Kidney glomerular epithelial cell (primary cell): ENCODE results near the gene GUCY1A1.

Experiments used
- DNase-seq: peaks from one replicate; lab custom pipeline; 2025; lab: John Stamatoyannopoulos, UW

GUCY1A1 gene

DNA sequence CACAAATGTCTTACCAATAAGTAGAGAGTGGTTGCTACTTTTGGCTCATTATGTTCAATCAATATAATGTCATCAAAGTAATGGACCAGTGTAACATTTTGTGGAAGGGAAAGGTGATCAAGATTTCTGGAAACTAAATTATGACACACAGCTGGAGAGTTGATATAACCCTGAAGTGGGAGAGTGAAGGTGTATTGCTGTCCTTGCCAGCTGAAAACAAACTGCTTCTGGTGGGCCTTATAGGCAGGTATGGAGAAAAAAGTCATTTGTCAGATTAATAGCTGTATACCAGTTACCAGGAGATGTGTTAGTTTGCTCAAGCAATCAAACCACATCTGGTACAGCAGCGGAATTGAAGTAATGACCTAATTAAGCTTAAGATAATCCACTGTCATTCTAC is 74.9 kb downstream of the GUCY1A1 start:
- DNase-seq, result no peak

DNA sequence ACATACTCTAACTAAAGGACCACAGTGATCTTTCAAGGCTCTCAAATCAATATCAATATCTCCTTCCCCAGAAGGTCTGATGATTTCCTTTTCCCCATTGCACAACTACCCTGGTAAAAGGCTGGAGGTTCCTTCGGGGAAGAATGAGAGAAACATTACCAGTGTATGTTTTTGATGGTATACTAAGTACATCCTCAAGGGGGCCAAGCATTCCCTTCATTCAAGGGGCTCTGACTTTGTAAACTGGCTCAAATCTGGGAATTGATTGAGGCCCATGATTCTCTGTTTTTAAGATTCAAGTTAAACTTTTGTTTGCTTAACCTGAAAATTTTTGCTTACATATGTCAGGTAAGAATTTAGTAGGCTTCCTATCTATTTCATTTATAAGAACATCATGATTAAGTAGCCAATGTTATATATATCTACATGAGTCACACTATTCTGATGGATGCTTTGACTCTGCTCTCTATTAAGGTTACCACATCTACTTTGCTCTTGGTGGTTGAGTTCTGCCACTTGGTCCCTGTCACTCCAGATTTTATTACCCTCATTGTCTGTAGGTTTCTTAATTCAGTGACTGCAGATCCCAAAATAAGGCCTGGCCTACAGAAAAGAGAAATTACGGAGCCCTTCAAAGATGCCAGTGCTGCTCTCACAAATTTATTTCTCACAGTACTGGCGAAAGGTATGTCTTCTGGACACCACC is 75.8 kb downstream of the GUCY1A1 start:
- no peak for DNase-seq

DNA sequence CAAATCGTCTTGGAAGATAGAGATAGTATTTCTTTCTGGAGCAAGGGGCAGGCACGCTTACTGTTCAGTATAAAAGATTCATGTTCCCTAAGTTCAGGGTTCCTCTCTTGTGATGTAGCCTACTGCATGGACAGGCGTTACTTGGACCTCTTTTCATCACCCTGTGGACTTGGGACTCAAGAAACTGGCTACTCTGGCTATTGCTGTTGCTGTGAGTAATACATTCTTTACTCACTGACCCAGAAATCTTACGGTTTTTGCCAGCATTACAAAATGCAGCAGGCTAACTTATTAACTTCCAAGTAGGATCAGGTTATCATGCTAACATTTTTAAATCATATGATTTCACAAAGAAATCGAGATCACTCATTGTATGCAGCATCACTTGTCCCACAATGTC is 79.3 kb downstream of the GUCY1A1 start:
- peak; percentile 83 for DNase-seq

- DNase-seq, result no peak
Measured at GRCh38 chr4:155748039-155748438, 81.4 kb downstream of the GUCY1A1 start.

- DNase-seq, result no peak
Measured at GRCh38 chr4:155749041-155749440, 82.4 kb downstream of the GUCY1A1 start.

DNA sequence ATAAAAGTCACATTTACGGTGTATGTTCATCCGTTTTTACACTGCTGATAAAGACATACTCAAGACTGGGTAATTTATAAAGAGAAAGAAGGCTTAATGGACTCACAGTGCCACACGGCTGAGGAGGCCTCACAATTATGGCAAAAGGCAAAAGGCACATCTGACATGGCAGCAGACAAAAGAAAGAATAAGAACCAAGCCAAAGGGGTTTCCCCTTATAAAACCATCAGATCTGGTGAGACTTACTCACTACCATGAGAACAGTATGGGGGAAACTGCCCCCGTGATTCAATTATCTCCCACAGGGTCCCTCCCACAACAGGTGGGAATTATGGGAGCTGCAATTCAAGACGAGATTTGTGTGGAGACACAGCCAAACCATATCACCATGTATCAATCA is 84.9 kb downstream of the GUCY1A1 start:
- no peak for DNase-seq

DNA sequence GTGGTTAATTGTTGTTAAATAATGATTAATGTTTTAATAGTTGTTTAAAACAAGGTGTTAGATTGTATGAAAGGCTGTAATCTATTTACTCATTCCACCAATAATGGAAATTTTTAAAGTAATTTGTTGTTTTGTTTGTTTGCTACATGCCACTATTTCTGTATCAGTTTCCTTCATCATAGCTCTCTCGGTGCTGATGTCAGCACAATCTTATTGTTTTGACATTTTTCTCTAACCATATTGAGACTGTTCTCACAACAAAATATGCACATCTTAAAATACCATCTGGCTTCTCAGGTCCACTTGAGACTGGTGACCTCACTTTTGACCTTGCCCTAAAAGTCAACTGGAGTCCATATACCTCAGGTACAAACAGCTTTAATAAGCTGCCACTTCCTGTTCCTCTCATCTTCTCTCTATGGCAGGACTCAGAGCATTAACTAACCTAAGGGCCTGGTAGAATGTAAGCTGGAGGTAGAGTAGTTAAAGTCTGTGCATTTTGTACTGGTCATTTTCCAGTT is 91.2 kb downstream of the GUCY1A1 start:
- no peak for DNase-seq

GRCh38 chr4:155758481-155759371 is 92.1 kb downstream of the GUCY1A1 start, which contains the start of gene GUCY1B1:
Gene GUCY1B1 (plus strand): TSS chr4:155759021. CDS start chr4:155759141, 120 bp downstream.
- DNase-seq, result peak; percentile 95

- DNase-seq, result peak; percentile 24
Measured at GRCh38 chr4:155759372-155760252, 93.0 kb downstream of the GUCY1A1 start.

DNA sequence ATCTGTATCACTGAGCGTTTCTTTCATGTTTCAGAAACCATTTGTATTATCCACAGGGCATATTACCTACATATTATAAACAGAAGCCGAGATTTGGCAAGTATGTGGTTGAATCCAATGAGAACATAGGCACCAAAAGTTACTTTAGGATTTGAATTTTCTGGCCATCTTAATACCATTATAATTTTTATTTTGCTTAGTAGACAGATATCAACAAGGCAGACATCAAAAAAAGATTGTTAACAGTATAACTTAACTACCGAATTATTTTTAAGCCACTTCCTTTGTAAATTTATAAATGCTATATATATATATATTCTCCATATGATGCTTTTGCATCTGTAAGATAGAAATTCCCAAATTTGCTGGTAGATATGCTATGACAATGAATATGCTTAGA is 94.4 kb downstream of the GUCY1A1 start:
- DNase-seq, result no peak

GRCh38 chr4:155761916-155762315 is 95.3 kb downstream of the GUCY1A1 start:
- DNase-seq, result peak; percentile 91

- DNase-seq, result peak; percentile 68
Measured at GRCh38 chr4:155762334-155762733, 95.7 kb downstream of the GUCY1A1 start.

GRCh38 chr4:155763551-155763950 is 96.9 kb downstream of the GUCY1A1 start:
- DNase-seq, result no peak

DNA sequence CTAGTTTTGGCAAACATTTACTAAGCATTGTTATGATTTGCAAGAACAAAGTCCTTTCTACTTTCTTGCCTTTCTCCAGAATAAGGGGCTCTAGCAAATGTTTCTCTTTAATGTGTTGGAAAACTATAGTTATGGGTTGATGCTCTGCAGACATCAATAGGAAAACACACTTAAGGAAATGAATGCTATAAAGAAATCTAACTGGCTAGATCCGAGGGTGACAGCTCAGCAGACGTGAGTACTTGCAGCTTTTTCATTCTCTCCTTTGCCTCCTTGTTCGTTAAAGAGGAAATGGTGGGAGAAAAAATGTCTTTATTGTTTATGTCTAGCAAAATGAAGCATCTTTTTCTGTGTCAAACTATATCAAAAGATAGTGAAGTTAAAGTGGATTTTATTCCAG is 98.5 kb downstream of the GUCY1A1 start:
- DNase-seq, result no peak

DNA sequence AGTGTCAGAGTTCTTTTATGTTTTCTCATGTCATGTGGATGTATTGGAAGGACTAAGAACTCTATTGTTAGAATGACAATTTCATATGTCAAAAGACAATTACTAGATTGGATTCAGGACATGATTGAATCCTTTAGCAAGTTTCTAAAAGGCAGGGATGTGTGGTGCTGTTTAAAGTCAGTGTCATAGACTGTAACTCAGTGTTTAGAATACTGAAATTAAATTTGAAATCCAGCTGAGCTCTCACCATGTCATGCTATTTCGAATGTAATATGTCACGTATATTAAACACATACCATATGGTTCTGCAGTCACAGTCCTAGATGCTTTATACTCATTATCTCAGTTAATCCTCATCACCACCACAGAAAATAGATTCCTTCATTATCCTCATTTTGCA is 100.0 kb downstream of the GUCY1A1 start:
- DNase-seq, result no peak

DNA sequence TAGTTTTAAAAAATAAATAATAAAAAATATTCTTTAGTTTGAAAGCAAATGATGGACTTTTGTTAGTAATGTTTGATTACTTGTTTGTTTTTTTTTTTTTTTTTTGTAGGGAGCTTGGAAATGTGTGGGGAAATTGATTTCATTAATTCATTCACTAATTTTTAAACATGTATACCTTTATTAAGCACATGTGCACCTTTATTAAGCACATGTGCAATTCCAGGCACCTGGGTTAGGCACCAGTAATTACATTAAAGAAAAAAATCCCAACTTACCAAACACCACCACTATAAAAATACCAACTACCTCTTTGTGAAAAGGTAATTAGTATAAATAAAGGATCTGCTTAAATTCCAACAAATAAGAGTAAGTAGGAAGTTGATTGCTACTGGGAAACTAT is 101.7 kb downstream of the GUCY1A1 start:
- no peak for DNase-seq

GRCh38 chr4:155769090-155769489 is 102.4 kb downstream of the GUCY1A1 start:
- DNase-seq, result no peak

- DNase-seq, result no peak
Measured at GRCh38 chr4:155772459-155773195, 106.0 kb downstream of the GUCY1A1 start.

DNA sequence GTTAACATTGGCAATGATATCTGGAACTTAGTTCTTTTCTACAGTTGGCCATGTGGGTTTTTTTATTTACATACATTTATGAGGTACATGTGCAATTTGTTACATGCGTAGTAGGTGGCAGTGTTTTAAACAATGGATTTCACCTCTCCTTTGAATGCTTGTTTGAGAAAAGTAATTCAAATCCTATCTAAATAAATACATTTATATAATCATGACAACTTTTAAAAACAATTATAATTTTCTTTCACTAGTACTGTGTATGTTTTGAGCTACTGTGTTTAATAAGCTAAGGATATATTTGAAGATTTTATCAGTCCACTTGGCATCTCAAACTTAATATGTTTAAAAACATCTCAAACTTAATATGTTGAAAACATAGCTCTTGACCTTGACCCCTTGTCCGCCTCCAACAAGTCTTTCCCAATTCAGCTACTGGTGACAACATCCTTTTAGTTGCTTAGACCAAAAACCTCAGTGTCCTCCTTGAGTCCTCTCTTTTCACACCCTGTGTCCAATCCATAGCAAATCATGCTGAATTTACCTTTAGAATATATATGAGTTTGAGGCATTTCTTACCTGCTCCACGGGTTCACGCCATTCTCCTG is 106.7 kb downstream of the GUCY1A1 start:
- DNase-seq, result no peak

DNA sequence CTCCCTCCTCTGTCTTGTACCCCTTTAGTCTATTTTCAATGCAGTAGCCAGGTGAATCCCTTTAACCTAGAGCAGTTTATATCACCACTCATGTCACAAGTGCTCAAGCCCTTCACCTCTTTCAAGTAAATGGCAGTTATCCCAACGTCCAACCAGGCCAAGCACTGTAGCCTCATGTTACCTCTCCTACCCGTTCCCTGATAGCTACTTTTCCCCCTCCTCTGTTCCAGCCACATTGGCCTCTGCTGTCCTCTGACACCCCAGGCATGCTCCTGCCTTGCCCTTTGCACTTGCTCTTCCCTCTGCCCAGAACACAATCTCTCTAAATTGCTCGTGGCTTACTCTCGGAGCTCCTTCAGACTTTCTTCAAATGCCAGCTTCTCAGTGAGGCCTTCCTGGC is 107.4 kb downstream of the GUCY1A1 start:
- no peak for DNase-seq
